Measurements from ENCODE around the gene TMEM168.
"Not testable (repeated sequence)": the region's sequence is repeated elsewhere in the genome, so short reads cannot be mapped to it uniquely, and the experiment has no call there.

The TMEM168 gene

GRCh38 chr7:112779667-112780066, 10.5 kb downstream of the TMEM168 start:
- DNase-seq: no peak

DNA sequence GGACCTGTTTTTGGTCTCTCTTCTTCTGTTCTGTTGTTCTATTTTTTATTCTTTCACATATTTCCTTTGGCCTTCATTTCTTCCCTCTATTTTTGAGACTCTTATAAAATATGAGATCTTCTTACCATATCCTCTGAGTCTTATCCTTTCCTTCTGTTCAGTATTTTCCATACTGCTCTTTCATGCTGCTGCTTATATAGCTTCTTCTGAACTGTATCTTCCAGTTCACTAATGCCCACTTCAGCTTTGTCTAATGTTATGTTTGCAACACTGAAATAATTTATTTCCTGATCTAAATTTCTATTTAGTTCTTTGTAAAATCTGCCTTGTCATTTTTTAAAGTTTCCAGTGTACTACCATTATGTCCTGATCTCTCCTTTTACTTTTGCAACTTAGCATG, 12.8 kb downstream of the TMEM168 start:
- no peak for DNase-seq

GRCh38 chr7:112771166-112771565, 19.0 kb downstream of the TMEM168 start:
- no peak for DNase-seq

GRCh38 chr7:112770051-112770450, 20.1 kb downstream of the TMEM168 start:
- DNase-seq: no peak

GRCh38 chr7:112765105-112765504, 25.1 kb downstream of the TMEM168 start:
- DNase-seq: no peak

GRCh38 chr7:112763996-112764395, 26.2 kb downstream of the TMEM168 start:
- DNase-seq: no peak

GRCh38 chr7:112763298-112763697, 26.9 kb downstream of the TMEM168 start:
- no peak for DNase-seq

GRCh38 chr7:112759905-112760304, 30.3 kb downstream of the TMEM168 start:
- no peak for DNase-seq

GRCh38 chr7:112757337-112757736, 32.9 kb downstream of the TMEM168 start:
- DNase-seq: no peak

- no peak for DNase-seq
Measured at GRCh38 chr7:112753298-112753697, 36.9 kb downstream of the TMEM168 start.

- DNase-seq: no peak
Measured at GRCh38 chr7:112752576-112752975, 37.6 kb downstream of the TMEM168 start.

- no peak for DNase-seq
Measured at GRCh38 chr7:112749775-112750174, 40.4 kb downstream of the TMEM168 start.

DNA sequence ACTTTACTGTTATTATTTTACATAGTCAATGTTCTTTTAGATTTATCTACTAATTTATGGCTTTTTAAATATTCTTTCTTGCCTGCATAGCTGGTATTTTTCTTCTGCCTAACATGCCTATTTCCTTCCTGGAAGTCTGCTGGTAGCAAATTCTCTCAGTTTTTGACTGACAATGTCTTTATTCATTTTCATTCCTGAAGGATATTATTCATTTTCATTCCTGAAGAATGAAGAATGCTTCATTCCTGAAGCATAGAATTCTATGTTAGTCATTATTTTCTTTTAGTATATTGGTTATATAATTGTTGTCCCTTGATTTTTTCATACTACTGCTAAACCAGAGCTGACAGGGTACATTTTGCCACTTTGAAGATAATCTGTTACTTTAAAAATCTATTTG, 41.8 kb downstream of the TMEM168 start:
- no peak for DNase-seq

DNA sequence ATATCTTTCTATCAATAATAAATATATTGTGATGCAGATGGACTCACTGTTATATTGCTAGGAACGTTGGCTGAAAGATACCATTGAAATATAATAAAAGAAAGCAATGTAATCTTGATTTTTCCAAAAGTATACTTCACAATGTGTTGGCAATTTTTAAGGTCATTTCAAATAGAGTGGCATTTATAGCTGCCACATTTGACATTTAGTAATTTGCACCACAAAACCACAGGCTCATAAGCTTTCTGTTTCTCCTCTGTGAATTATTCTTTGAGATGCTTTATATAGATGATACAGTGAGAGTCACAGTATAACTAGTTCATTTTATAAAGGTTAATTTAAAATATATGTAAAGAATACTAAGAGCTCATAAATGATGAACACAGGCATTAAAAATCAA, 44.6 kb downstream of the TMEM168 start:
- DNase-seq: no peak

GRCh38 chr7:112744818-112745217, 45.4 kb downstream of the TMEM168 start:
- no peak for DNase-seq

DNA sequence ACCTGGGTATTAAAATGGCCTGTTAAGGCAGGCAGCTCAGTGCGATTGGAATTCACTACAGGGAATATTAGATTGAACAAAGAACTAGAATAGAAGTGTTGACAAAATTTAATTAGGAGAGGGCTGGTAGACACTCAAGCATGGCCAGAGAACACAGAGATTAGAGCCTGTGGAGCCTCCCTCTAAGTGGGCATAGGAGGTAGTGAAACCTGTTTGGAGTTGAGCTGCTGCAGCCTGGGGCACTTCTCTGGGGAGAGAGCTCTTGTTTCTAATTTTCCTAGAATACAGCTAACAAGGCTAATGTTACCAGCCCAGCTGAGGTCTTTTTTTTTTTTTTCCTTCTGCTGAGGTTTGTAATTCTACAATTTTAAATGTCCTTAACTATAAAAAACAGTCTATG, 46.4 kb downstream of the TMEM168 start:
- DNase-seq: no peak

GRCh38 chr7:112740667-112741066, 49.5 kb downstream of the TMEM168 start:
- DNase-seq: no peak

DNA sequence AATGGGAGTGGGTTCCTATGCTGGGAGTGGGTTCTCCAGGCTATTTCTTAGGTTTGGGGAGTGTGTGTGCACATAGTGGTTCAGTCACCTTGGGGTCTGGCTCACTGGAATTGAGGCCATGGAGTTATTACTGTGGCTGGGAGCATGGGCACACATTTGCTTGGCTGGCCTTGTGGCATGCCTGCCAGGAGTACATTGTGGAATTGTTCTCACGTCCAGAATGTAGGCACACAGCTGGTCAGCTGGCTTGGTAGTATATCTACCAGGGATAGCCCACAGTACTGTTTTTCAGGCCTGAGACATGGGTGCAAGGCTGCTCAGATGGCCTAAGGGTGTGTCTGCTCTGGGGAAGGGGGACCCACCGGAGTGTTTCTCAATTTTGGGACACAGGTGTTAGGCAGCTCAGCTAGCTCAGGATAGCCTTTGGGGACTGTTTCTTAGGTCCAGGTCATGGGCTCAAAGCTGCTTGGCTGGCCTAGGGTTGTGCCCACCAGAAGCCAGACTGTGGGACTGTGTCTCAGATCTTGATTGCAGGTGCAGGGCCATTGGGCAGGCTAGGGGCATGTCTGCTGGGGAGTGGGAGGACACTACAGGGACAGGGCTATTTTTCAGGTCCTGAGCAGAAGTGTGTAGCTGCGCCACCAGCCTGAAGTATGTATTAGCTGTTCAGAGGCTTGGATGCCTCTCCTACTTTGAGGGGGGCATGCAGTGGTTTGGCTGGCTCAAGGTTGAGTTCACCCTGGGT, 50.6 kb downstream of the TMEM168 start:
- no peak for DNase-seq

DNA sequence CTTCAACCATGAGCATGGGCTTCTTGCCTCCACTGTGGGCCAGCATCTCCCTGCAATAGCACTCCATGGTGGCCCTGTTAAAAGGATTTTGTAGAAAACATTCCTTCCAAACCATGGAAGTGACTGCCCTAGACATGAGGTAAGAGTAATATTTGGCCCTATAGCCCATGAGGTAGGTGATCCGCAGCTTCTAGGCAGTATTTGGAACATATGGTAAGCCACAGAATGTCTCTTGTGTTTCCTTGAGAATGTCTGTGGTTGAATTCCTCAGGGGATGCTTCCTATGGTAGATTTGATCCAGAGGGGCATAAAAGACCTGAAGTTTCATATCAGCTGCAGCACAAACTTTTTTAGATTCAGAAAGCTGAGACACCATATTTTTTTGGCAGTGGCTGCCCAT, 54.9 kb downstream of the TMEM168 start:
- DNase-seq: no peak

DNA sequence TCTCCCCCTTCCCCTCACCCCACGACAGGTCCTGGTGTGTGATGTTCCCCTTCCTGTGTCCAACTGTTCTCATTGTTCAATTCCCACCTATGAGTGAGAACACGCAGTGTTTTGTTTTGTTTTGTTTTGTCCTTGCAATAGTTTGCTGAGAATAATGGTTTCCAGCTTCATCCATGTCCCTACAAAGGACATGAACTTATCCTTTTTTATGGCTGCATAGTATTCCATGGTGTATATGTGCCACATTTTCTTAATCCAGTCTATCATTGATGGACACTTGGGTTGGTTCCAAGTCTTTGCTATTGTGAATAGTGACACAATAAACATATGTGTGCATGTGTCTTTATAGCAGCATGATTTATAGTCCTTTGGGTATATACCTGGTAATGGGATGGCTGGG, 58.9 kb downstream of the TMEM168 start:
- not testable (repeated sequence) for DNase-seq

GRCh38 chr7:112726076-112726475, 64.1 kb downstream of the TMEM168 start:
- no peak for DNase-seq

DNA sequence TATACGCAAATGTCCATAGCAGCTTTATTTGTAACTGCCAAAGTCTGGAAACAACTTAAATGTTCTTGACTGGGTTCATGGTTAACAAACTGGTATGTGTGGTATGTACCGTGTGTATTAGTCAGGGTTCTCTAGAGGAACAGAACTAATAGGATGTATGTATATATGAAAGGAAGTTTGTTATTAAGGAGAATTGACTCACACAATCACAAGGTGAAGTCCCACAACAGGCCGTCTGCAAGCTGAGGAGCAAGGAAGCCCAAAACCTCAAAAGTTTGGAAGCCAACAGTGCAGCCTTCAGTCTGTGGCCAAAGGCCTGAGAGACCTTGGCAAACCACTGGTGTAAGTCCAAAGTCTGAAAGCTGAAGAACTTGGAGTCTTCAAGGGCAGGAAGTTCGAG, 66.8 kb downstream of the TMEM168 start:
- no peak for DNase-seq

DNA sequence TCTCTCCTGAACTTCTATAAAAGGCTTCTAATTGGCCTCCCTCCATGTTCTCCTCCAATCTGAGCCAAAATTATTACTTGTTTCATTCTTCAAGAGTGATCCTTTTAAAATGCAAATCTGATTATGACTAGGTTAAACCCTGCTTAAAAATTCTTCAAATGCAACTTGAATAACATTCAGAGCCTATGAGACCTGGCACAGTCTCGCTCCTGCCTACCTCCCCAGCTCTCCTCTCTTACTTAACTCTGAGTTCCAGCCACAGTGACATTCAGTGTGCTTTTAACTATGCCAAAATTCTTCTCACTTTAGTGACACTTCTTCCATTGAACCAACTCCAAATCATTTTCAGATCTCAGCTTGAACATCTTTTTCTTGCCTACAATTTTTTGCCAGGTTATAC, 68.8 kb downstream of the TMEM168 start:
- DNase-seq: no peak

DNA sequence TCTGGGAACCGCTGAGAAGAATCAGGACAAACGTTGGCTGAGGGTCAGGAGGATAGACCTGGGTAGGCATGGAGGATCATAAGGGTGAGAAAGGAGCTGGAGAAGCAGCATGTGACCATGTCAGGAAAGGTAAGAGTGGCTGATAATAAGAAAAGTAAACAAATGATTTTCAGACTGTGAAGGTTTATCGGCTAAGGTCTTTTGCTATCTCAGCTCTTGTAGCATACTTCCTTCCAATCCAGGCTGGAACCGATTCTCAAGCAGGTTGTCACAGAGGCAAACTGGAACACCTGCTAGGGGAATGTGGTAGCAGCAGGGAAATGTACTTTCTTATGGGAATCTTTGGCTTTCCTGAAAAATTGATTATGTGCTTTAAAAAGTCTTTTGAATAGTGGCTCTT, 74.7 kb downstream of the TMEM168 start:
- DNase-seq: no peak

- DNase-seq: no peak
Measured at GRCh38 chr7:112714917-112715316, 75.3 kb downstream of the TMEM168 start.

All from activated T-cell treated with anti-CD3 and anti-CD28 coated beads for 4 hours (primary cell).